Gastrocnemius medialis (tissue), 4 donors: ENCODE results near the gene OCA2.

Source experiments
- POLR2A ChIP-seq, 2 donors: fragments of 450-650 bp; IDR thresholded peaks; one replicate each; pipeline ENCODE4 v1.6.1; 2017; ENCODE audit warnings: antibody characterized with exemption in 2 of 2, mild to moderate bottlenecking in 2 of 2, moderate library complexity in 2 of 2
- TF ChIP-seq, protein P1 (sequence below), 5 experiments: fragments of 450-650 bp in 3 of 5; fragments of 200-600 bp in 2 of 5; sonication (generic) in 2 of 5; IDR thresholded peaks in 4 of 5; conservative IDR thresholded peaks in 1 of 5; 1 replicate in 4 of 5; 2 replicates in 1 of 5; pipeline ENCODE4 v1.5.1; 2016 to 2019; ENCODE audit warnings: antibody characterized with exemption in 5 of 5, mild to moderate bottlenecking in 3 of 5, moderate library complexity in 3 of 5

- no peak for TF ChIP-seq POLR2A (IDR thresholded peaks at IDR 0.05)
- TF ChIP-seq, protein P1, sequence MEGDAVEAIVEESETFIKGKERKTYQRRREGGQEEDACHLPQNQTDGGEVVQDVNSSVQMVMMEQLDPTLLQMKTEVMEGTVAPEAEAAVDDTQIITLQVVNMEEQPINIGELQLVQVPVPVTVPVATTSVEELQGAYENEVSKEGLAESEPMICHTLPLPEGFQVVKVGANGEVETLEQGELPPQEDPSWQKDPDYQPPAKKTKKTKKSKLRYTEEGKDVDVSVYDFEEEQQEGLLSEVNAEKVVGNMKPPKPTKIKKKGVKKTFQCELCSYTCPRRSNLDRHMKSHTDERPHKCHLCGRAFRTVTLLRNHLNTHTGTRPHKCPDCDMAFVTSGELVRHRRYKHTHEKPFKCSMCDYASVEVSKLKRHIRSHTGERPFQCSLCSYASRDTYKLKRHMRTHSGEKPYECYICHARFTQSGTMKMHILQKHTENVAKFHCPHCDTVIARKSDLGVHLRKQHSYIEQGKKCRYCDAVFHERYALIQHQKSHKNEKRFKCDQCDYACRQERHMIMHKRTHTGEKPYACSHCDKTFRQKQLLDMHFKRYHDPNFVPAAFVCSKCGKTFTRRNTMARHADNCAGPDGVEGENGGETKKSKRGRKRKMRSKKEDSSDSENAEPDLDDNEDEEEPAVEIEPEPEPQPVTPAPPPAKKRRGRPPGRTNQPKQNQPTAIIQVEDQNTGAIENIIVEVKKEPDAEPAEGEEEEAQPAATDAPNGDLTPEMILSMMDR (IDR thresholded peaks at IDR 0.05 in 4 of 5, conservative IDR thresholded peaks at IDR 0.05 in 1 of 5): no peak
These were observed 12.4 kb upstream of the OCA2 start for GRCh38 chr15:28111543-28111942.
